ENCODE data around the gene MPP7. TPM values are rescaled to one million over a fixed set of nuclear protein-coding genes. Genes with fewer than 3 reads are reported as not detected.
A peak's percentile ranks its signal among the peaks of the same experiment; 100 is the strongest.

The MPP7 gene
- total and polyA plus RNA-seq, 2 donors (not counting 3 experiments of a cell fraction or from before 2014, with no cell fraction given) = 0.17 to 0.73 TPM

DNA sequence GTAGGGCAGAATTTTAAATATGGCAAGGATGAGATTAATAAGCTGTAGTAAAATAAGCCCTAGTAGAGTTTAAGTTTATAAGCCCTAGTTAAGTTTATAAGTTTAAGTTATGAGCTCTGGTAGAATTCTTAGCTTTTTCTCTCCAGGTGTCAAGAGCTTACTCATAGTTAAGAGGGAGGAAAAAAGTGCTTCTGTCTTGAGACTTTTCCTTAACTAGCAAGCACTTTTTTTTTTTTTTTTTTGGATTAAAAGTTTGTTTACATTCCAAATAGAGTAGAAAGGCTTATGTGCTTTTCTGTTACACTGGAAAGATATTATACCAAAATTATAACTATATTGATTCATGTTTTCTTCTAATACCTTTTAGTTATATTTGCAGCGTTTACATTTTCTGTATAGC, 25.5 kb upstream of the MPP7 start:
- CTCF ChIA-PET = interaction anchor here (0.5 to 1.7 kb wide), 5 partner anchors 11 to 87 kb away, joined by 3 to 6 read pairs (median 4); no protein-coding TSS in a partner anchor
- no peaks in the 10 kb centered on the region for H3K79me2 ChIP-seq (ENCODE audit: control insufficient read depth, insufficient read depth, low read length)
- no peak overlapping the region for H3K9ac ChIP-seq (replicated peaks; ENCODE audit: extremely low read depth, insufficient read depth, low read length)

DNA sequence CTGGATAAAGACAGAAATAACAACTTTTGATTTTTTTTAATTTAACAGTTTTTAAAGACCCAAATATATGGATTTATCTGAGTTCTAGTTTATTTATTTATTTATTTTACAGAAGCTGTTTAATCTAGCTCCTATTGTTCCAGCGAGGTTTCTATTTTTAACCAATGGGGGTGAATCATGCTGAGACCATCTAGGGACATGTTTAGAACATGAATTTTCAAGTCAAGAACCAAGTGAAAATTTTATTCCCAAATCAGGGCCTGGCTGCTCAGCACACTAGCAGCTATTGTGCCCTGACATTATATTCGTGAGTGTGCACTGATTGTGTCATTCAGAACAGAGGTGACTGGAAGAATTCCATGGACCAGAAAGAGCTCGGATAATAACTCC, 24.6 kb upstream of the MPP7 start:
- no peak overlapping the region for H3K4me3 ChIP-seq (replicated peaks in 1 of 3; ENCODE audit: insufficient read depth in 1 of 3, low read depth in 1 of 3, low read length in 3 of 3)
- peak overlapping the region; percentile 27 for H2AFZ ChIP-seq (ENCODE audit: low read depth, low read length)
- H3K27ac ChIP-seq (ENCODE audit: insufficient read depth, low read depth, low read length) = no peak overlapping the region
- intact Hi-C loops (cut with micrococcal nuclease) = loop anchor here (1.0 kb wide), 1 partner anchor 24 kb away; the partner anchor contains the start of gene MPP7
- no peaks in the 10 kb centered on the region for H3K9me3 ChIP-seq (replicated peaks; ENCODE audit: control insufficient read depth, insufficient read depth, low read length)
- DNase-seq (ENCODE audit: low read depth, low spot score) (peak; percentile 34), FAIRE-seq (peak; percentile 15)
- H3K36me3 ChIP-seq (ENCODE audit: control insufficient read depth in 2 of 2, extremely low read depth in 1 of 2, insufficient read depth in 2 of 2, low read length in 2 of 2) = no peaks in the 10 kb centered on the region
- ChIA-PET POLR2A (no interaction called here), CTCF (interaction anchor here (1.0 to 1.7 kb wide), 4 partner anchors 49 to 642 kb away, joined by 3 to 6 read pairs (median 4); no protein-coding TSS in a partner anchor)
- H4K20me1 ChIP-seq (replicated peaks; ENCODE audit: control insufficient read depth, extremely low read depth, insufficient read depth, low read length) = no peaks in the 10 kb centered on the region
- BruUV-seq (replicated peaks) = no TSS peak
- H3K79me2 ChIP-seq (ENCODE audit: control insufficient read depth, insufficient read depth, low read length) = no peaks in the 10 kb centered on the region
- H3K4me2 ChIP-seq (ENCODE audit: insufficient read depth, low read length) = no peak overlapping the region
- no peaks in the 10 kb centered on the region for H3K9me1 ChIP-seq (replicated peaks; ENCODE audit: control insufficient read depth, extremely low read depth, insufficient read depth, low read length)
- peaks cover 8% of the 10 kb centered on the region for H3K4me1 ChIP-seq (ENCODE audit: control insufficient read depth, extremely low read depth, insufficient read depth, low read length)
- dilution Hi-C loops (cut with MboI; ENCODE audit: extremely low pct_ligation_motif_present, low sequenced_read_pairs) = no loop called here
- peaks cover 0 to 1% of the 10 kb centered on the region in 2 experiments for H3K27me3 ChIP-seq (ENCODE audit: control insufficient read depth in 2 of 2, insufficient read depth in 2 of 2, low read length in 2 of 2)
- no peak for TF ChIP-seq JUN (IDR thresholded peaks at IDR 0.05; ENCODE audit: borderline replicate concordance, insufficient read depth, insufficient read length, low read depth)
- no peak for TF ChIP-seq MYC (IDR thresholded peaks at IDR 0.05; ENCODE audit: low read depth, low read length)
- no peak for TF ChIP-seq POLR2A (IDR thresholded peaks at IDR 0.05; ENCODE audit: low read depth, low read length)
- TF ChIP-seq CTCF (IDR thresholded peaks at IDR 0.05; ENCODE audit: extremely low read depth in 1 of 2, insufficient read depth in 1 of 2, low read depth in 1 of 2, low read length in 2 of 2) = no peak
- TF ChIP-seq EZH2 (IDR thresholded peaks at IDR 0.05; ENCODE audit: borderline replicate concordance, low read depth, low read length, severe bottlenecking) = no peak
- no peak for TF ChIP-seq POLR2AphosphoS5 (IDR thresholded peaks at IDR 0.05; ENCODE audit: insufficient read depth, low read depth, low read length)
- TF ChIP-seq FOS (IDR thresholded peaks at IDR 0.05; ENCODE audit: borderline replicate concordance, insufficient read depth, low read length) = no peak
- no peak overlapping the region for H3K9ac ChIP-seq (replicated peaks; ENCODE audit: extremely low read depth, insufficient read depth, low read length)

More for the DNA sequence above, 25.5 kb upstream of the MPP7 start:
- intact Hi-C loops (cut with micrococcal nuclease) = no loop called here
- H3K4me1 ChIP-seq (ENCODE audit: control insufficient read depth, extremely low read depth, insufficient read depth, low read length) = peaks cover 8% of the 10 kb centered on the region
- H3K9me3 ChIP-seq (replicated peaks; ENCODE audit: control insufficient read depth, insufficient read depth, low read length) = no peaks in the 10 kb centered on the region
- H3K36me3 ChIP-seq (ENCODE audit: control insufficient read depth in 2 of 2, extremely low read depth in 1 of 2, insufficient read depth in 2 of 2, low read length in 2 of 2) = no peaks in the 10 kb centered on the region
- H3K4me3 ChIP-seq (replicated peaks in 1 of 3; ENCODE audit: insufficient read depth in 1 of 3, low read depth in 1 of 3, low read length in 3 of 3) = no peak overlapping the region
- FAIRE-seq (no peak), DNase-seq (ENCODE audit: low read depth, low spot score) (no peak)
- no peak overlapping the region for H2AFZ ChIP-seq (ENCODE audit: low read depth, low read length)
- BruUV-seq (replicated peaks) = no TSS peak
- no peak overlapping the region for H3K4me2 ChIP-seq (ENCODE audit: insufficient read depth, low read length)
- peaks cover 0 to 1% of the 10 kb centered on the region in 2 experiments for H3K27me3 ChIP-seq (ENCODE audit: control insufficient read depth in 2 of 2, insufficient read depth in 2 of 2, low read length in 2 of 2)
- H4K20me1 ChIP-seq (replicated peaks; ENCODE audit: control insufficient read depth, extremely low read depth, insufficient read depth, low read length) = no peaks in the 10 kb centered on the region
- dilution Hi-C loops (cut with MboI; ENCODE audit: extremely low pct_ligation_motif_present, low sequenced_read_pairs) = no loop called here
- TF ChIP-seq POLR2A (IDR thresholded peaks at IDR 0.05; ENCODE audit: low read depth, low read length) = no peak
- POLR2A ChIA-PET = no interaction called here
- no peaks in the 10 kb centered on the region for H3K9me1 ChIP-seq (replicated peaks; ENCODE audit: control insufficient read depth, extremely low read depth, insufficient read depth, low read length)
- H3K27ac ChIP-seq (ENCODE audit: insufficient read depth, low read depth, low read length) = no peak overlapping the region

Measured in endothelial cell of umbilical vein (primary cell).